Sigmoid colon (tissue), 7 donors: Measurements from ENCODE around the gene CYFIP2. TPM values are rescaled to one million over a fixed set of nuclear protein-coding genes. Genes with fewer than 3 reads are reported as not detected.

Source experiments
- DNase-seq: peaks from one replicate; pipeline ENCODE4 v3.0.0-alpha.2; 2019
- H3K27ac ChIP-seq, 4 donors: fragments of 200-600 bp; sonication (generic); one replicate each; pipeline ENCODE4 v1.5.1; 2016 to 2019; ENCODE audit warnings: mild to moderate bottlenecking in 1 of 4
- H3K27me3 ChIP-seq, 3 donors: fragments of 200-600 bp; sonication (generic); one replicate each; pipeline ENCODE4 v1.5.1; 2019; ENCODE audit warnings: mild to moderate bottlenecking in 1 of 3
- H3K36me3 ChIP-seq, 4 donors: fragments of 200-600 bp; sonication (generic); one replicate each; pipeline ENCODE4 v1.5.1; 2016 to 2019
- H3K4me1 ChIP-seq, 4 donors: fragments of 200-600 bp; sonication (generic); one replicate each; pipeline ENCODE4 v1.5.1; 2017 to 2019
- H3K4me3 ChIP-seq, 4 donors: fragments of 200-600 bp; sonication (generic); one replicate each; pipeline ENCODE4 v1.5.1; 2017 to 2019; ENCODE audit warnings: mild to moderate bottlenecking in 2 of 4, moderate library complexity in 1 of 4
- H3K9me3 ChIP-seq, 4 donors: fragments of 200-600 bp in 3 of 4; sonication (generic) in 3 of 4; one replicate each; pipeline versions ENCODE4 v1.5.1 to v1.6.1; 2013 to 2019
- EP300 ChIP-seq, 4 donors: sonication (generic); formaldehyde crosslinking; IDR thresholded peaks; one replicate each; pipeline ENCODE4 v1.6.1; 2017; ENCODE audit warnings: antibody characterized with exemption in 4 of 4
- POLR2A ChIP-seq, 2 donors: fragments of 450-650 bp; IDR thresholded peaks; one replicate each; pipeline ENCODE4 v1.6.1; 2016; ENCODE audit warnings: antibody characterized with exemption in 2 of 2, mild to moderate bottlenecking in 2 of 2, moderate library complexity in 2 of 2
- POLR2AphosphoS5 ChIP-seq, 4 donors: sonication (generic); formaldehyde crosslinking; IDR thresholded peaks; one replicate each; pipeline ENCODE4 v1.6.1; 2017; ENCODE audit warnings: antibody characterized with exemption in 4 of 4
- WGBS, 2 donors: extraction: QIAGEN DNeasy Blood & Tissue Kit; methylation state at CpG; one replicate each; pipeline ENCODE4 v1.1.7; 2013; 5-methylcytosine and 5-hydroxymethylcytosine counted together
- intact Hi-C: fragments of 100-400 bp; cut with DNase I; formaldehyde crosslinking; loops from one replicate; pipeline ENCODE4 v1.15.1; 2023
- polyA plus RNA-seq, 3 donors: library from polyadenylated mRNA; stranded (reverse); fragments of 200-250 nt; gene quantifications; one replicate each; pipeline ENCODE4 v1.2.3, GENCODE V29; 2013
- total RNA-seq, 4 donors: library from RNA; depleted of rRNA; stranded (reverse); fragments of >200 nt; gene quantifications; one replicate each; pipeline ENCODE4 v1.1.0, GENCODE V29; 2016
- TF ChIP-seq, protein P1 (sequence below), 4 experiments: fragments of 450-650 bp in 3 of 4; fragments of 200-600 bp in 1 of 4; IDR thresholded peaks; one replicate each; pipeline ENCODE4 v1.5.1; 2016 to 2019; ENCODE audit warnings: antibody characterized with exemption in 4 of 4, mild to moderate bottlenecking in 3 of 4, moderate library complexity in 2 of 4
- donor health status: healthy with polysubstance abuse.
- donor health status: Bipolar disorder and iron deficiency.
- donor health status: healthy.

Gene CYFIP2
- total and polyA plus RNA-seq, 7 donors = 4.8 to 38.1 (median 27.5) TPM

DNA sequence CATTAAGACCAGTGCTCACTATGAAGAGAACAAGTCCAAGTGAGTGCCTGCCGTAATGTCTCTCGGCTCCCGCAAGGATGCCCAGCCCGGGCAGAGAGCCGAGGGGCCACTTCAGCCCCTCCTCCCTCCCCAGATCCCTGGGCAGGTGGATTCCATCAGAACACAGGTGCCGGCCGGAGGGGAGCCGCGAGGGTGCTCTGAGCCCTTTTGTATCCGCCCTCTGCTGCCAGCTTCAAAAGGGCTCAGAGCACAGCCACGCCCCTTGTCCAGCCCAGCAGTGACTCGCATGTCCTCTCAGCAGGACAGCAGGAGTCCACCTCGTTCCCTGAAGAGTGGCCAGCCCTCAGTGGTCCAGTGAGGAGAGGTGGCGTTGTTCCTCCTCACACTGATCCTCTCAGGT is 43.9 kb downstream of the CYFIP2 start:
- no peaks in the 10 kb centered on the region for H3K36me3 ChIP-seq
- H3K27me3 ChIP-seq = no peaks in the 10 kb centered on the region
- H3K27ac ChIP-seq = no peak overlapping the region
- no peak for TF ChIP-seq EP300 (IDR thresholded peaks at IDR 0.05)
- no peak for TF ChIP-seq POLR2AphosphoS5 (IDR thresholded peaks at IDR 0.05)
- TF ChIP-seq POLR2A (IDR thresholded peaks at IDR 0.05) = no peak
- TF ChIP-seq, protein P1, sequence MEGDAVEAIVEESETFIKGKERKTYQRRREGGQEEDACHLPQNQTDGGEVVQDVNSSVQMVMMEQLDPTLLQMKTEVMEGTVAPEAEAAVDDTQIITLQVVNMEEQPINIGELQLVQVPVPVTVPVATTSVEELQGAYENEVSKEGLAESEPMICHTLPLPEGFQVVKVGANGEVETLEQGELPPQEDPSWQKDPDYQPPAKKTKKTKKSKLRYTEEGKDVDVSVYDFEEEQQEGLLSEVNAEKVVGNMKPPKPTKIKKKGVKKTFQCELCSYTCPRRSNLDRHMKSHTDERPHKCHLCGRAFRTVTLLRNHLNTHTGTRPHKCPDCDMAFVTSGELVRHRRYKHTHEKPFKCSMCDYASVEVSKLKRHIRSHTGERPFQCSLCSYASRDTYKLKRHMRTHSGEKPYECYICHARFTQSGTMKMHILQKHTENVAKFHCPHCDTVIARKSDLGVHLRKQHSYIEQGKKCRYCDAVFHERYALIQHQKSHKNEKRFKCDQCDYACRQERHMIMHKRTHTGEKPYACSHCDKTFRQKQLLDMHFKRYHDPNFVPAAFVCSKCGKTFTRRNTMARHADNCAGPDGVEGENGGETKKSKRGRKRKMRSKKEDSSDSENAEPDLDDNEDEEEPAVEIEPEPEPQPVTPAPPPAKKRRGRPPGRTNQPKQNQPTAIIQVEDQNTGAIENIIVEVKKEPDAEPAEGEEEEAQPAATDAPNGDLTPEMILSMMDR (IDR thresholded peaks at IDR 0.05) = no peak
- no peak for DNase-seq
- 77 to 86% methylated on average over 14 of the region's 14 CpGs for WGBS, 2 donors
- H3K9me3 ChIP-seq = no peaks in the 10 kb centered on the region
- H3K4me3 ChIP-seq = no peak overlapping the region
- no peaks in the 10 kb centered on the region for H3K4me1 ChIP-seq
- intact Hi-C loops = loop anchor here (1.0 to 5.0 kb wide), 2 partner anchors 56 to 162 kb away; no protein-coding TSS in a partner anchor

DNA sequence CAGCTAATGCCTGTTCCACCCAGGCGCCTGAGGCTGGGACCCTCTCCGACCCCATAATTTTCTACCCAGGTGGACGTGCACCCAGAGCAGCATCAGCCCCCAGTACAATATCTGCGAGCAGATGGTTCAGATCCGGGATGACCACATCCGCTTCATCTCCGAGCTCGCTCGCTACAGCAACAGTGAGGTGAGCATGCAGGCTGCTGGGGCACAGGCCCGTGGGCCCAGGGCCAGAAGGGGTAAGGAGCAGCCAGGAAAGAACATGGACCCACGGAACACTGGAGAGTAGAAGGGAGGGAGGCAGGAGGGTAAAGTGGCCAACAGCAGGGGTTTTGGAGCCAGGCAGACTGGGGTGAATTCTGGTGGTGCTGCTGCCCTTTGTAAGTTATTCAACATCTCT is 45.7 kb downstream of the CYFIP2 start:
- no peak for DNase-seq
- no peak for TF ChIP-seq POLR2AphosphoS5 (IDR thresholded peaks at IDR 0.05)
- no peak for TF ChIP-seq POLR2A (IDR thresholded peaks at IDR 0.05)
- Histone ChIP-seq H3K27ac (no peak overlapping the region), H3K4me1 (no peaks in the 10 kb centered on the region), H3K4me3 (no peak overlapping the region), H3K9me3 (no peaks in the 10 kb centered on the region), H3K36me3 (no peaks in the 10 kb centered on the region), H3K27me3 (no peaks in the 10 kb centered on the region)
- WGBS, 2 donors = 96% methylated on average over 11 of the region's 11 CpGs
- intact Hi-C loops = loop anchor here (5.0 kb wide), 1 partner anchor 164 kb away; no protein-coding TSS in a partner anchor

DNA sequence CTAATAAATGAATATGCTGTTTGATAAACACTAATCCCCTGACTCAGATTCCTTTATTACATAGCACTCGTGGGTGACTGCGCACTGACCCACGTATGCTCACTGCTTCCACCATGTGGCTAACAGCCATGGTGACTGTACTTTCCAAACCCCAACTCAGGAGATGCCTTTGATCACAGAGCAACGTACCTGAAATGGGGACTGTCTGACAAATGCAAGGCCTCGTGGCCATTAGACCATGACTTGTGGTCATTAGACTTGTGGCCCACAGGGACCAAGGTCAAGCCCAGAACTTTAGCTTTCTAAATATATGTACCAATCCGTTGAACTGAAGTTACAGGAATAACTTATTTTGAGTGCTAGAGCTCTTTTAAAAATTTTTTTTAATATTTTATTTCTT is 46.6 kb downstream of the CYFIP2 start:
- DNase-seq = no peak
- TF ChIP-seq, protein P1 (IDR thresholded peaks at IDR 0.05) = peak in 3 of 4 experiments; percentile 48 to 68 (median 58)
- TF ChIP-seq POLR2AphosphoS5 (IDR thresholded peaks at IDR 0.05) = no peak
- intact Hi-C loops = loop anchor here (5.0 kb wide), 1 partner anchor 165 kb away; no protein-coding TSS in a partner anchor
- Histone ChIP-seq H3K4me1 (no peaks in the 10 kb centered on the region), H3K4me3 (no peak overlapping the region), H3K27me3 (no peaks in the 10 kb centered on the region), H3K27ac (no peak overlapping the region), H3K9me3 (no peaks in the 10 kb centered on the region), H3K36me3 (no peaks in the 10 kb centered on the region)
- WGBS, 2 donors = 17 to 27% methylated on average over 6 of the region's 6 CpGs

DNA sequence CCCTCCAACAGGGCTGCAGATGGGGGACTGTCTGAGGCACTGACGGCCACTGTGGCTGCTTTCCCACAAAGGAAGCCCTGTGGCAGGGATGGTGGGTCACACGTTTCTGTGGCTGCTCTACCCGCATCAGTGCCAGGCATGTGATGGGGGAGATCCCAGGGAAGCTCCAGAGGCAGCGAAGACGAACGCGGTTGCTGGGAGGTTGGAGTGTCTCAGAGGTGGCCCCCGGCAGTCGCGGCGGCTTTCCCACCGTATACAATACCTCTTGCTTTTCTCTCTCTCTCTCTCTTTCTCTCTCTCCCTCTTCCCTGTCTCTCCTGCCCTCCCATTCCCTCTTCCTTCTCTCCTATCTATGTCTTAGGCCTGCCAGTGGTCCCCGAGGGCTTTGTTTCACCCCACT is 56.7 kb downstream of the CYFIP2 start:
- 93 to 95% methylated on average over 13 of the region's 13 CpGs for WGBS, 2 donors
- H3K4me1 ChIP-seq = no peaks in the 10 kb centered on the region
- H3K9me3 ChIP-seq = no peaks in the 10 kb centered on the region
- intact Hi-C loops = no loop called here
- no peak for TF ChIP-seq POLR2A (IDR thresholded peaks at IDR 0.05)
- TF ChIP-seq, protein P1 (IDR thresholded peaks at IDR 0.05) = no peak
- TF ChIP-seq POLR2AphosphoS5 (IDR thresholded peaks at IDR 0.05) = no peak
- no peak for TF ChIP-seq EP300 (IDR thresholded peaks at IDR 0.05)
- DNase-seq = no peak
- H3K27ac ChIP-seq = no peak overlapping the region
- H3K27me3 ChIP-seq = no peaks in the 10 kb centered on the region
- no peak overlapping the region for H3K4me3 ChIP-seq
- H3K36me3 ChIP-seq = peaks cover 0 to 3% (median 0%) of the 10 kb centered on the region in 4 donors

DNA sequence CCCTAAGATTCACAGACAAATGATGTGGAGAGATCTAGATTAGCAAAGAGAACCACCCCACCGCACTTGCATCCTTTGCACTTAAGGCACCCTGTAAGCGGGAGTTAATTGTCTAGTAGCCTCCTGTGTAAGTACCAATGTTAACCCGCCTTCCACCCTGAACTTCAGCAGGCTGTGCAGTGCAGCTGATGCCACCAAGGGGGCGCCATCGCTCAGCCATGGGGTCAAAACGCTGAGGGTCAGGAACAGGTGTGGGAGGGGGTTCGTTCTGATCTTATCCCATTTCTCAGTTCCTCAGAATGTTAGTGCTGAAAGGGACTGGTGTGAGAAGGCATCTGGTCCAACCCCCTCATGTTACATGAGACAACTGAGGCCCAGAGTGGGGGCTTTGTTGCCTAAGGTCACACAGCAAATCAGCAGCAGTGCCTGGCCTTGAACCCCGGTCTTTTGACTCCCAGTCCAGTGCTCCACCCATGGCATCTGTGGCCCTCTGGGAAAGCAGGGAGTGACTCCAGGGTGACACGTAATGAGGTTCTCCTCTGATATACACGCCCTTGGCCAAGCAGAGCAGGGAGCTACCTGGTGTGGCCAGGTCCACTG is 57.3 kb downstream of the CYFIP2 start:
- 90 to 91% methylated on average over 10 of the region's 10 CpGs for WGBS, 2 donors
- no peak for DNase-seq

More for the DNA sequence above, 57.3 kb downstream of the CYFIP2 start:
- no peaks in the 10 kb centered on the region for H3K4me1 ChIP-seq
- intact Hi-C loops = no loop called here
- H3K27ac ChIP-seq = no peak overlapping the region
- TF ChIP-seq, protein P1 (IDR thresholded peaks at IDR 0.05) = no peak
- TF ChIP-seq POLR2A (IDR thresholded peaks at IDR 0.05) (no peak), EP300 (IDR thresholded peaks at IDR 0.05) (no peak), POLR2AphosphoS5 (IDR thresholded peaks at IDR 0.05) (no peak)
- H3K4me3 ChIP-seq = no peak overlapping the region
- H3K9me3 ChIP-seq = no peaks in the 10 kb centered on the region
- H3K27me3 ChIP-seq = no peaks in the 10 kb centered on the region
- peaks cover 0 to 3% (median 0%) of the 10 kb centered on the region in 4 donors for H3K36me3 ChIP-seq
